Muscle of leg (tissue), 11 donors: ENCODE results near the gene FSTL1. TPM values are rescaled to one million over a fixed set of nuclear protein-coding genes. Genes with fewer than 3 reads are reported as not detected.

Source experiments
- DNase-seq: peaks from one replicate; pipeline ENCODE4 v3.0.0; 2013
- H3K27ac ChIP-seq: one replicate; pipeline ENCODE4 v1.5.1; 2013; ENCODE audit warnings: mild to moderate bottlenecking, low read length, control low read depth
- H3K27me3 ChIP-seq: one replicate; pipeline ENCODE4 v1.6.1; 2013; ENCODE audit warnings: low read length; ENCODE audit not compliant: control insufficient read depth, insufficient read depth
- H3K36me3 ChIP-seq: one replicate; pipeline ENCODE4 v1.6.1; 2013; ENCODE audit warnings: low read length; ENCODE audit not compliant: control insufficient read depth, insufficient read depth
- H3K4me1 ChIP-seq: one replicate; pipeline ENCODE4 v1.6.1; 2013; ENCODE audit warnings: low read length; ENCODE audit not compliant: control insufficient read depth, insufficient read depth
- H3K4me3 ChIP-seq: one replicate; pipeline ENCODE4 v1.5.1; 2013; ENCODE audit warnings: low read length, control low read depth
- H3K9me3 ChIP-seq: replicated peaks from 2 replicates; pipeline ENCODE4 v1.6.1; 2013; ENCODE audit warnings: low read depth, low read length; ENCODE audit not compliant: control insufficient read depth
- WGBS: methylation state at CpG from one replicate; pipeline ENCODE4 v1.1.5; 2013; ENCODE audit warnings: missing lambda C conversion rate; ENCODE audit not compliant: insufficient coverage; 5-methylcytosine and 5-hydroxymethylcytosine counted together
- polyA plus RNA-seq, 8 donors: library from polyadenylated mRNA; unstranded; fragments of 120-200 nt; gene quantifications; one replicate each; pipeline versions ENCODE4 v1.2.1 to v1.2.3, GENCODE V29; 2013; ENCODE audit warnings: inconsistent platforms in 1 of 8, low replicate concordance in 1 of 8; ENCODE audit not compliant: insufficient read length in 8 of 8, insufficient read depth in 1 of 8
- total RNA-seq: library from RNA; stranded (reverse); fragments of 120-200 nt; gene quantifications from one replicate; pipeline ENCODE4 v1.2.4, GENCODE V29; 2013

FSTL1 gene
- total and polyA plus RNA-seq, 9 donors: 385 to 1,043 (median 713) TPM

GRCh38 chr3:120369037-120369467, 81.7 kb downstream of the FSTL1 start:
- no peak for DNase-seq
- H3K27ac ChIP-seq: no peak overlapping the region
- no peaks in the 10 kb centered on the region for H3K36me3 ChIP-seq
- H3K27me3 ChIP-seq: no peaks in the 10 kb centered on the region
- H3K4me3 ChIP-seq: no peak overlapping the region
- no CpG with 5 or more reads among the region's 2 CpGs for WGBS
- H3K4me1 ChIP-seq: no peaks in the 10 kb centered on the region
- H3K9me3 ChIP-seq: no peaks in the 10 kb centered on the region

- H3K4me3 ChIP-seq: no peak overlapping the region
- no peaks in the 10 kb centered on the region for H3K4me1 ChIP-seq
- H3K9me3 ChIP-seq: no peaks in the 10 kb centered on the region
- H3K27me3 ChIP-seq: no peaks in the 10 kb centered on the region
- 100% methylated on average over 1 of the region's 3 CpGs for WGBS
- no peak for DNase-seq
- H3K27ac ChIP-seq: no peak overlapping the region
- no peaks in the 10 kb centered on the region for H3K36me3 ChIP-seq
Measured at GRCh38 chr3:120368172-120368571, 82.6 kb downstream of the FSTL1 start.

DNA sequence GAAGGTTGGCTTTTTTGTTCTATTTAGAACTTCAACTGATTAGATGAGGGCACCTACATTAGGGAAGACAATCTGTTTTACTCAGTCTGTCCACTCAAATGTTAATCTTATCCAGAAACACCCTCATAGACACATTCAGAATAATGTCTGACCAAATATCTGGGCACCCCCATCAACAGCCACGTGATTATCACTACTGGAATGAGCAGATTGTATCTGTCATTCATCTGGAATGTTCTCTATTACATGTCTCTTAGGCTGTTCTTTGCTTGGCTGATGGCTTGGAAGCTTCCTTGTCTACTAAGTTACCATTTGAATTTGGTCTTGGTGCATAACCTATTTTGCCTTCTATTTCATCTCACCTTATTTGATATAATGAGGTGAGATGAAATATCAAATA, 86.0 kb downstream of the FSTL1 start:
- no peaks in the 10 kb centered on the region for H3K27me3 ChIP-seq
- no CpG with 5 or more reads among the region's 1 CpG for whole genome bisulfite sequencing

DNA sequence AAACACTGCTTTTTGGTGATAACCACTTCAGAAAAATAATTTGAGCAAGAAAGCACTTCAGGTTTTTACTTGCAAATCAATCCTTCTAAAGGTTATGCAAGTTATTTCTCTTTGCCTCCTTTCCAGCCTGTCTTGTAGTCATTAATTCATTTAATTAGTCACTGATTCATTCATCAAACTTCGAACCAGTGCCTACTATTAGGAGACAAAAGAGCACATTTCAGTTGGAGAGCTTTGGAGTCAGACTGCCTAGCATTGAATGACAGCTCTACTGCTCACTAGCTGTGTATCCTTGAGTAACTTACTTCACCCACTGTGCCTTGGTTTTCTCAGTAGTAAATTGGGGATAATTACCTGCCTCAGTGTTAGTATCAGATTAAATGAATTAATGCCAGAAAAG, 86.7 kb downstream of the FSTL1 start:
- Histone ChIP-seq H3K27ac (no peak overlapping the region), H3K9me3 (no peaks in the 10 kb centered on the region), H3K27me3 (no peaks in the 10 kb centered on the region), H3K4me3 (no peak overlapping the region), H3K4me1 (no peaks in the 10 kb centered on the region), H3K36me3 (no peaks in the 10 kb centered on the region)
- WGBS: no CpG with 5 or more reads among the region's 1 CpG
- DNase-seq: no peak

More for the DNA sequence above, 86.0 kb downstream of the FSTL1 start:
- no peak for DNase-seq
- Histone ChIP-seq H3K4me3 (no peak overlapping the region), H3K9me3 (no peaks in the 10 kb centered on the region), H3K4me1 (no peaks in the 10 kb centered on the region), H3K36me3 (no peaks in the 10 kb centered on the region), H3K27ac (no peak overlapping the region)

- no peaks in the 10 kb centered on the region for H3K36me3 ChIP-seq
- H3K27me3 ChIP-seq: no peaks in the 10 kb centered on the region
- no peaks in the 10 kb centered on the region for H3K9me3 ChIP-seq
- H3K4me1 ChIP-seq: no peaks in the 10 kb centered on the region
- no peak overlapping the region for H3K4me3 ChIP-seq
- no peak overlapping the region for H3K27ac ChIP-seq
- DNase-seq: no peak
Measured at GRCh38 chr3:120357807-120358206, 93.0 kb downstream of the FSTL1 start.

- no peaks in the 10 kb centered on the region for H3K27me3 ChIP-seq
- H3K9me3 ChIP-seq: no peaks in the 10 kb centered on the region
- no peak for DNase-seq
- no peak overlapping the region for H3K4me3 ChIP-seq
- WGBS: no CpG with 5 or more reads among the region's 1 CpG
- no peaks in the 10 kb centered on the region for H3K4me1 ChIP-seq
- no peak overlapping the region for H3K27ac ChIP-seq
- no peaks in the 10 kb centered on the region for H3K36me3 ChIP-seq
Measured at GRCh38 chr3:120355486-120355885, 95.3 kb downstream of the FSTL1 start.

- no peaks in the 10 kb centered on the region for H3K36me3 ChIP-seq
- no peak for DNase-seq
- H3K4me3 ChIP-seq: no peak overlapping the region
- H3K9me3 ChIP-seq: no peaks in the 10 kb centered on the region
- H3K4me1 ChIP-seq: no peaks in the 10 kb centered on the region
- no peaks in the 10 kb centered on the region for H3K27me3 ChIP-seq
- H3K27ac ChIP-seq: no peak overlapping the region
Measured at GRCh38 chr3:120353463-120353862, 97.3 kb downstream of the FSTL1 start.

- DNase-seq: no peak
- no peaks in the 10 kb centered on the region for H3K9me3 ChIP-seq
- H3K27ac ChIP-seq: no peak overlapping the region
- H3K4me1 ChIP-seq: peaks cover 5% of the 10 kb centered on the region
- WGBS: 89% methylated on average over 1 of the region's 4 CpGs
- no peaks in the 10 kb centered on the region for H3K27me3 ChIP-seq
- no peaks in the 10 kb centered on the region for H3K36me3 ChIP-seq
- H3K4me3 ChIP-seq: no peak overlapping the region
Measured at GRCh38 chr3:120352017-120352416, 98.8 kb downstream of the FSTL1 start.

GRCh38 chr3:120350401-120350941, 100.3 kb downstream of the FSTL1 start:
- H3K9me3 ChIP-seq: no peaks in the 10 kb centered on the region
- WGBS: 40% methylated on average over 1 of the region's 8 CpGs
- no peak overlapping the region for H3K4me3 ChIP-seq
- no peaks in the 10 kb centered on the region for H3K27me3 ChIP-seq
- peaks cover 5% of the 10 kb centered on the region for H3K4me1 ChIP-seq
- peak; percentile 29 for DNase-seq
- H3K27ac ChIP-seq: no peak overlapping the region
- H3K36me3 ChIP-seq: no peaks in the 10 kb centered on the region

GRCh38 chr3:120349855-120350125, 101.0 kb downstream of the FSTL1 start:
- Histone ChIP-seq H3K4me3 (peak overlapping the region; percentile 74), H3K9me3 (no peaks in the 10 kb centered on the region), H3K36me3 (no peaks in the 10 kb centered on the region), H3K27ac (peak overlapping the region; percentile 96), H3K27me3 (no peaks in the 10 kb centered on the region), H3K4me1 (peaks cover 5% of the 10 kb centered on the region)
- 14% methylated on average over 2 of the region's 6 CpGs for WGBS
- DNase-seq: no peak
